Skeletal muscle tissue (tissue), 4 donors: ENCODE measurements around the gene FGF12. TPM values are rescaled to one million over a fixed set of nuclear protein-coding genes. Genes with fewer than 3 reads are reported as not detected.

ENCODE experiments used
- H3K27ac ChIP-seq: one replicate; pipeline ENCODE4 v1.7.0; 2013; ENCODE audit warnings: mild to moderate bottlenecking, low read depth, low read length, inconsistent platforms
- H3K27me3 ChIP-seq, 3 donors: one replicate each; pipeline ENCODE4 v1.7.0; 2013; ENCODE audit warnings: low read length in 3 of 3; ENCODE audit not compliant: control insufficient read depth in 3 of 3, insufficient read depth in 3 of 3
- H3K36me3 ChIP-seq, 3 donors: one replicate each; pipeline ENCODE4 v1.7.0; 2013; ENCODE audit warnings: low read length in 3 of 3; ENCODE audit not compliant: control insufficient read depth in 3 of 3, insufficient read depth in 3 of 3
- H3K4me1 ChIP-seq, 3 donors: one replicate each; pipeline ENCODE4 v1.7.0; 2013; ENCODE audit warnings: low read length in 3 of 3, mild to moderate bottlenecking in 3 of 3; ENCODE audit not compliant: control insufficient read depth in 3 of 3, insufficient read depth in 3 of 3
- H3K4me3 ChIP-seq, 3 donors: one replicate each; pipeline ENCODE4 v1.7.0; 2013; ENCODE audit warnings: low read length in 3 of 3
- H3K9ac ChIP-seq, 3 donors: one replicate each; pipeline ENCODE4 v1.7.0; 2013; ENCODE audit warnings: low read length in 3 of 3, mild to moderate bottlenecking in 3 of 3, moderate library complexity in 2 of 3, low read depth in 1 of 3
- H3K9me3 ChIP-seq, 3 donors: one replicate each; pipeline ENCODE4 v1.7.0; 2013; ENCODE audit warnings: low read length in 3 of 3; ENCODE audit not compliant: control insufficient read depth in 3 of 3
- total RNA-seq: library from RNA; depleted of rRNA; stranded (reverse); fragments of >200 nt; gene quantifications from one replicate; pipeline ENCODE4 v1.2.3, GENCODE V29; 2014
- donor health status: Osteomylitis.

The FGF12 gene
- total RNA-seq, 1 donor from 2014 or later, result 2.1 TPM

DNA sequence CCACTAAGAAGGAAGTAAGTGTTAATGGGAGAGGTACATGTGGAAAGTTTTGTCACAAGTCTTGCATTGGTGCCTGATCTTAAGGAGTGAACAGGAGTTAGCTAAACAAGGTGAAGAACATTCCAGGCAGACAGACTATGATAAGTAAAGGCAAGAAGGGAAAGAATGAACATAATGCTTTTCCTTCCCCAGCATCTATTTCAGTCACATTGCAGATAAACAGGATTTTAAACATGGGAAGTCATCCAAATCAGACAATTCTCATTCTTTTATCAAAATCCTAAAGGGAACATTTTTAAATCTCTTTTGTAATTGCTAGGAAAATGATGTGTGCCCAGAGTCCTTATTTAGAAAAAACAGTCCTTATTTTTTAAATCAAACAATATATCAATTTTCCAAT lies 424.6 kb downstream of the FGF12 start:
- H3K9me3 ChIP-seq, result no peaks in the 10 kb centered on the region
- H3K36me3 ChIP-seq, result no peaks in the 10 kb centered on the region
- H3K4me3 ChIP-seq, result no peak overlapping the region
- H3K9ac ChIP-seq, result no peak overlapping the region
- H3K27ac ChIP-seq, result no peak overlapping the region
- H3K4me1 ChIP-seq, result no peaks in the 10 kb centered on the region
- no peaks in the 10 kb centered on the region for H3K27me3 ChIP-seq

DNA sequence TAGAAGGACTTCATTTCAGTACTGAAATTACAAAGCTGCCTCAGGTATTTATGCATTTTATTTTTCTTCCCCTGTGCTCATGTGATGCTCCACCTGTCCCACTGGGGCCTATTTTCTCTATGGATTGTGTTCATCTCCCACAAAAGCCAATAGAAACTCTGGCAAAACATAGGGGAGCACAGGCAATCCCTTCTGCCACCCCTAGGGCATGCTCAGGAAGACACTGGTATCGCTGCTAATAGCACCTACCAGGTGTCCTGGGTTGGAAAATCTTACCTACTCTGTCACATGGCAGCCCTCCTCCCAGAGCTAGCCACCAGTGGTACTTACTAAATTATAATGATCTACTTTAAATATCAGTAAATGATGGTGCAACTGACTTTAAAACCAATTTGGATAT lies 427.4 kb downstream of the FGF12 start:
- H3K4me1 ChIP-seq, result no peaks in the 10 kb centered on the region
- H3K9me3 ChIP-seq, result no peaks in the 10 kb centered on the region
- no peaks in the 10 kb centered on the region for H3K36me3 ChIP-seq
- no peak overlapping the region for H3K9ac ChIP-seq
- H3K27ac ChIP-seq, result no peak overlapping the region
- no peak overlapping the region for H3K4me3 ChIP-seq
- no peaks in the 10 kb centered on the region for H3K27me3 ChIP-seq

DNA sequence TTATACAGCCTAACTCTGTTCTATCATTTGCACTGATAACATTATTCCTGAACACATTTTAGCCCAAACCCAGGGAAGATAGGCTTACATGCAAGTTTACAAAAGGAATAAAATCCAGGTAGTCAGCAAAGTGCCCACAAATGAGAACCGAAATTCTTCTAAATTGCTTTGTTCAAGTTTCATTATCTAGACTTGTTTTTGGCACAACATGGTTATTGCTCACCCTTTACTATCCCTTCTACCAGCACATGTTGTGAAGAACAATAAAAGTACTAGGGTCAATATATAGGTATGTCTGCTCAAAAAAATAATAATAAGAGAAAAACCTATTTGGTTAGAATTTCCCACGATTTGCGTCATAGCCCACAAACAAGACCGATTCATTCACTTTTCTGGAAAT lies 430.5 kb downstream of the FGF12 start:
- Histone ChIP-seq H3K9ac (no peak overlapping the region), H3K27me3 (no peaks in the 10 kb centered on the region), H3K36me3 (no peaks in the 10 kb centered on the region), H3K9me3 (no peaks in the 10 kb centered on the region), H3K4me1 (no peaks in the 10 kb centered on the region), H3K4me3 (no peak overlapping the region), H3K27ac (no peak overlapping the region)

DNA sequence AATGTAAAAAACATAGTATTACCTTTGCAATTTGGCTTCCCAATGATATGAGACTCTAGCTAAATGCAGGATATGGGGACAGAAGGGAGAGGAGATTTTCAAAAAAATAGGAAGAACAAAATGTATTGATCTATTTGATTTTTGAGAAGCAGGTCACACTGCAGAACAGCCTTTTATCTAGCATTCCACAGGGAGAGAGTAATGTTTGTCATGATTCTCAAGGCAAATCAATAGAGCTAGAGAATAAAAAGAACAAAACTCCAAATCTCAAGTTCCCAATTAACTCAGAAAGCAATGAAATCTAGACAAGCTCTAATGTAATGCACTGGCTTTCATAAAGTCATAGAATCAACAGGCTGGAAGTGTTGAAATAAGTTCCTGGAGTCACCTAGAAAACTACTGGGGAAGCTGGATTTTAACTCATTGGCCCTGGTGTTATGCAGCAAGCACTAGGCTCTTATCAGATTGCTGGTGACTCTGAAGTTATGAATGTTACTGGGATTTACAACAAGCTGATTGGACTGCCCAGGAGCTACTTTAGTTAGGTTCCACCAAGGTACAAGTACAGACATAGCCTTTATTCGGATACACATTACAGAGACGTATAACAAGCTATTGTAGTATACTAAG lies 442.8 kb downstream of the FGF12 start:
- Histone ChIP-seq H3K27me3 (no peaks in the 10 kb centered on the region), H3K36me3 (no peaks in the 10 kb centered on the region), H3K9ac (no peak overlapping the region), H3K9me3 (no peaks in the 10 kb centered on the region), H3K4me3 (no peak overlapping the region), H3K27ac (no peak overlapping the region), H3K4me1 (no peaks in the 10 kb centered on the region)

DNA sequence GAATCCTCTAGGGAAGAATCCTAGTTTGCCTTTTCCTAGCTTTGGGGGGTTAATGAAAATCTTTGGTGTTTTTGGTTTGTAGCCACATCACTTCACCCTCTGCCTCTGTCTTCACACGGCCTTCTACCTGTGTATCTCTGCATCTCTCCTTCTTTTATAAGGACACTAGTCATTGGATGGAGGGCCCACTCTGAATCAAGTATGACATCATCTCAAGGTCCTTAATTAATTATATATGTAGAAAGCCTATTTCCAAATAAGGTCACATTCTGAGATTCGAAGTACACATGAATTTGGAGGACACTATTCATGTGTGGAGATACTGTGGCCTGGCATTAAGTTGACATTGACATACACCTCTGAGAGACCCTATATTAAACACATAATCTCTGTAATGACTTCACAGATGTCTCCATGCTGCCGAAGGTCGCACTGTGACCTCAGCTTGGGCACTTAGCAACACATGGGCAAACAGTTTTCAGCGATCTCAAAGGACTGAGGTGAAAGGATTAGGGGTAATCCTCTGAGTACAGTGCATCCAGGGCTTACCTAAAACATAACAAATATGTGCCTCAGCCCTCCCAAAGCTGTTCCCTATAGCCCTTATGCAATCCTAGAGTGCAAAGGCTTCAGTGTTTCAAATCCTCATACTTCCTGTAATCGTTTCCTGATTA lies 446.0 kb downstream of the FGF12 start:
- no peak overlapping the region for H3K4me3 ChIP-seq
- H3K9ac ChIP-seq, result no peak overlapping the region
- no peaks in the 10 kb centered on the region for H3K9me3 ChIP-seq
- H3K4me1 ChIP-seq, result no peaks in the 10 kb centered on the region
- H3K36me3 ChIP-seq, result no peaks in the 10 kb centered on the region
- H3K27me3 ChIP-seq, result no peaks in the 10 kb centered on the region
- H3K27ac ChIP-seq, result no peak overlapping the region

DNA sequence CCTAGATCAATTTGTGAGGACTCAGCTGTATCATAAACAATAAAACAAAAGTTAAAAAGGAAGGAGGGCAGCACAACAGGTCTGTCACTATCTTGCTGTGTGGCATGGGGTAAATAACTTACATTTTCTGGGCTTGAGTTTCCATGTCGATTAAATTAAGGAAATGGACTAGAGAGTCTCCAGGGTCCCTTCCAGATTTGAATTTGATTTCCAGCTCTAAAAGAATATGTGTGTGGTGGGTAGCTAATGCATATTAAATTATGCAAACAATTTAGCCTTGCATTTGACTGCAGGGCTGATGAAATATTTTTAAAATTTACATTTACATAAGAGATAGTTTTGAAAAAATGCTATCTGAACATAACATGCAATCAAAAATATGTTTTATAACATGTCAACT lies 447.7 kb downstream of the FGF12 start:
- no peaks in the 10 kb centered on the region for H3K4me1 ChIP-seq
- H3K9ac ChIP-seq, result no peak overlapping the region
- no peaks in the 10 kb centered on the region for H3K27me3 ChIP-seq
- H3K4me3 ChIP-seq, result no peak overlapping the region
- no peaks in the 10 kb centered on the region for H3K9me3 ChIP-seq
- H3K27ac ChIP-seq, result no peak overlapping the region
- H3K36me3 ChIP-seq, result no peaks in the 10 kb centered on the region

DNA sequence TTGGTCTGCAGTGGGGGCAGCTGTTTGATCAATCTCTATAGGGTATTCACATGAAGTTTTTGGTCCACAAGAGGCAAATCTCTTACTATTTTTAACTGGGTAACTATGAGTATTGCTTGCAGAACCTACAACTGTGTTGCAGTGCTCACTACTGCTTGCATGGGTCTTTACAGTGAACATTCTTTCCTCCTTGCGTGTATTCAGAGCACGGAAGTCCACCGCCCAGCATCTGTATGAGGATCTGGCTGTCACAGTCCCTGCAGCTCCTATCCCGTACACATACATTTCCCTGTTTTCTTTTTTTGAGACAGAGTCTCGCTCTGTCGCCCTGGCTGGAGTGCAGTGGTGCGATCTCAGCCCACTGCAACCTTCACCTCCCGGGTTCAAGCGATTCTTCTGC lies 449.9 kb downstream of the FGF12 start:
- Histone ChIP-seq H3K27ac (no peak overlapping the region), H3K36me3 (no peaks in the 10 kb centered on the region), H3K9ac (no peak overlapping the region), H3K9me3 (no peaks in the 10 kb centered on the region), H3K4me1 (no peaks in the 10 kb centered on the region), H3K27me3 (no peaks in the 10 kb centered on the region), H3K4me3 (no peak overlapping the region)

DNA sequence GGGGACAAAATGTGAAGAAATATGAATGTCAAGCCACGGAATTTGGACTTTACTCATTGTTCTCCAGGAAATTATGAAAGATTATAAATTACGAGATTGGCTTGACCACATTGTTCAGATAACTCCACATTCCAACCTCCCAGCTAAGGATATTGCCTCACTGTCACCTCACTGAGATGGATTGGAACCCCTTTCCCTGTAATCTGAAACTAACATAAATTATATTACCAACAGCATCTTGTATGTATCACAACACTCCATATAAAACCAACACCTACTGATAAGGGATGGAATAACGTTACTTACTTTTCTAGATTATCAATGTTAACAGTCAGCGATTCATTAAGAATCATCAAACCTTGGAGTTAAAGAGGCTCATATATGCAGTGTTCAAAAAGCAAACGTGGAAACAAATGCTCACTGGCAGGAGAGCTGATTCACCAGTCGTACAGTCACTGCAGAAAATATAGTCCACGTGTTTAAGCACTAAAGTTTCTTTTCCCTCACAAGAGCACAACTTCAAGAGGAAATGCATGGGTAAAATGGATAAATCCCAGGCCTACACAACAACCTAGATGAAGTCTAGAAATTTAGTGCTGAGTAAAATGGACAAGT lies 451.5 kb downstream of the FGF12 start:
- no peaks in the 10 kb centered on the region for H3K27me3 ChIP-seq
- H3K4me3 ChIP-seq, result no peak overlapping the region
- no peak overlapping the region for H3K9ac ChIP-seq
- H3K4me1 ChIP-seq, result no peaks in the 10 kb centered on the region
- H3K36me3 ChIP-seq, result no peaks in the 10 kb centered on the region
- no peaks in the 10 kb centered on the region for H3K9me3 ChIP-seq
- no peak overlapping the region for H3K27ac ChIP-seq

DNA sequence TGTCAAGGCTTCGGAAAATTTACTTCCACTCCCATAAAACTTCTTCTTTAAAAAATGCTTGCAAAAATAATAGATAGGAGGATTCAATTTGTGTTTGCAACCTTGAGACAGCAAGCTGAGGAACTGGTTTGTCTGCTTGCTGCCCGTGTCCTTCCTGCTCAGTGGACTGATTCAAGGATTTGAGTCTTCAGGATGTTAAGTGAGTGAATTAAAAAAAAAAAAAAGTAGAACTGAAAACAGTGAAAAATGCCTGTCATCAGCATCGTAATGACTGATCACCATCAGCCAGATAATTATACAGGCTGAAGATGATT lies 453.7 kb downstream of the FGF12 start:
- no peak overlapping the region for H3K9ac ChIP-seq
- H3K27ac ChIP-seq, result no peak overlapping the region
- no peaks in the 10 kb centered on the region for H3K36me3 ChIP-seq
- no peak overlapping the region for H3K4me3 ChIP-seq
- H3K9me3 ChIP-seq, result no peaks in the 10 kb centered on the region
- no peaks in the 10 kb centered on the region for H3K4me1 ChIP-seq
- no peaks in the 10 kb centered on the region for H3K27me3 ChIP-seq

DNA sequence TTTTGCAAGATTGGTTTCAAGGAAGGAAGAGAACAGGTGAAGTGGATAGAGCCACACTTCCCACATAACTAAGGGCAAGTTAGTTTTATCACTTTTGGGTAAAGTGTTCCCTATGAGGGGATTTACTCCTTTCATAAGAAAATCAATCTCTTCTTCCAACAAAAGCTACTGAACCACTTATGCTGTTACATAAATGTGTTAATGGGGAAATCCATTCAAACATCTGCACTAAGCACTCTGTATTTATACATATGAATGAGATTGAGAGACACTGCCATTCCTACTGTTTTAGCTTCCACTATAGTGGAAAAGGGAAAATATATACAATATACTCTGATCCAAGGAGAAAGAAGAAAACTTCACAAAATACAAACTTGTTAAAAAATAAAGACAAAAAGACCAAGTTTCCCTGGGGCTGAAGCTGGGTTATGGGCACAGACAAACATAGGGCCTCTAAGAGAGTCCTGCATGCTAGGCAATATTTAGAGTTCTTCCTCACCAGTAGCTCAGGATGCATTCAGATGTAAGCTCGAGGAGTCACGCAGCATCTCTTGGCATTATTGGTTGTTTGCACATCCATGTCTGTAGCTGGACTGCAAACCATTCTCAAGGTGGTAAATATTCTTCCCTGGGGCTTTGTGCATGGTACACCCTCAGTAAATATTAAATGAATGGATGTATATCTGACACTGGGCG lies 454.2 kb downstream of the FGF12 start:
- H3K36me3 ChIP-seq, result no peaks in the 10 kb centered on the region
- no peaks in the 10 kb centered on the region for H3K27me3 ChIP-seq
- no peak overlapping the region for H3K4me3 ChIP-seq
- H3K9me3 ChIP-seq, result no peaks in the 10 kb centered on the region
- no peak overlapping the region for H3K9ac ChIP-seq
- no peak overlapping the region for H3K27ac ChIP-seq
- no peaks in the 10 kb centered on the region for H3K4me1 ChIP-seq
